Measurements from ENCODE around the gene CERK.

DNA sequence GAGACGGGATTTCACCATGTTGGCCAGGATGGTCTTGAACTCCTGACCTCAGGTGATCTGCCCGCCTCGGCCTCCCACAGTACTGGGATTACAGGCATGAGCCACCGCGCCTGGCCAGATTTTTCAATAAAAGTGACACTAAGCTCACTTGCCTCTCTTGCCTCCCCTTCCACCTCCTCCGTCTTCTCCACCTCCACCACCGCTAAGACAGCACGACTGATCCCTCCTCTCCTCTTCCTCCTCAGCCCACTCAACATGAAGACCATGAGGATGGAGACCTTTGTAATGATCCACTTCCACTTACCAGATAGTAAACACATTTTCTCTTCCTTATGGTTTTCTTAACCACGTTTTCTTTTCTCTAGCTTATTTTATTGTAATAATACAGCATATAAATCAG is 14.2 kb downstream of the CERK start:
- no peak for TF ChIP-seq CBFB (CRISPR knock-in tag; IDR thresholded peaks at IDR 0.05)
- TF ChIP-seq, protein P1, sequence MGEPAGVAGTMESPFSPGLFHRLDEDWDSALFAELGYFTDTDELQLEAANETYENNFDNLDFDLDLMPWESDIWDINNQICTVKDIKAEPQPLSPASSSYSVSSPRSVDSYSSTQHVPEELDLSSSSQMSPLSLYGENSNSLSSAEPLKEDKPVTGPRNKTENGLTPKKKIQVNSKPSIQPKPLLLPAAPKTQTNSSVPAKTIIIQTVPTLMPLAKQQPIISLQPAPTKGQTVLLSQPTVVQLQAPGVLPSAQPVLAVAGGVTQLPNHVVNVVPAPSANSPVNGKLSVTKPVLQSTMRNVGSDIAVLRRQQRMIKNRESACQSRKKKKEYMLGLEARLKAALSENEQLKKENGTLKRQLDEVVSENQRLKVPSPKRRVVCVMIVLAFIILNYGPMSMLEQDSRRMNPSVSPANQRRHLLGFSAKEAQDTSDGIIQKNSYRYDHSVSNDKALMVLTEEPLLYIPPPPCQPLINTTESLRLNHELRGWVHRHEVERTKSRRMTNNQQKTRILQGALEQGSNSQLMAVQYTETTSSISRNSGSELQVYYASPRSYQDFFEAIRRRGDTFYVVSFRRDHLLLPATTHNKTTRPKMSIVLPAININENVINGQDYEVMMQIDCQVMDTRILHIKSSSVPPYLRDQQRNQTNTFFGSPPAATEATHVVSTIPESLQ (CRISPR knock-in tag; conservative IDR thresholded peaks at IDR 0.05): no peak
- no peak for TF ChIP-seq TBP (CRISPR knock-in tag; IDR thresholded peaks at IDR 0.05)
- no peak for TF ChIP-seq ATF1 (CRISPR knock-in tag; IDR thresholded peaks at IDR 0.05)
- no peak for TF ChIP-seq PAX8 (CRISPR knock-in tag; IDR thresholded peaks at IDR 0.05; ENCODE audit: borderline replicate concordance)
- TF ChIP-seq PLRG1 (conservative IDR thresholded peaks at IDR 0.05): no peak
- no peak for TF ChIP-seq ZFX (CRISPR knock-in tag; IDR thresholded peaks at IDR 0.05; ENCODE audit: low read depth)
- TF ChIP-seq, protein P2, sequence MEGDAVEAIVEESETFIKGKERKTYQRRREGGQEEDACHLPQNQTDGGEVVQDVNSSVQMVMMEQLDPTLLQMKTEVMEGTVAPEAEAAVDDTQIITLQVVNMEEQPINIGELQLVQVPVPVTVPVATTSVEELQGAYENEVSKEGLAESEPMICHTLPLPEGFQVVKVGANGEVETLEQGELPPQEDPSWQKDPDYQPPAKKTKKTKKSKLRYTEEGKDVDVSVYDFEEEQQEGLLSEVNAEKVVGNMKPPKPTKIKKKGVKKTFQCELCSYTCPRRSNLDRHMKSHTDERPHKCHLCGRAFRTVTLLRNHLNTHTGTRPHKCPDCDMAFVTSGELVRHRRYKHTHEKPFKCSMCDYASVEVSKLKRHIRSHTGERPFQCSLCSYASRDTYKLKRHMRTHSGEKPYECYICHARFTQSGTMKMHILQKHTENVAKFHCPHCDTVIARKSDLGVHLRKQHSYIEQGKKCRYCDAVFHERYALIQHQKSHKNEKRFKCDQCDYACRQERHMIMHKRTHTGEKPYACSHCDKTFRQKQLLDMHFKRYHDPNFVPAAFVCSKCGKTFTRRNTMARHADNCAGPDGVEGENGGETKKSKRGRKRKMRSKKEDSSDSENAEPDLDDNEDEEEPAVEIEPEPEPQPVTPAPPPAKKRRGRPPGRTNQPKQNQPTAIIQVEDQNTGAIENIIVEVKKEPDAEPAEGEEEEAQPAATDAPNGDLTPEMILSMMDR (CRISPR knock-in tag; IDR thresholded peaks at IDR 0.05): no peak
- no peak for TF ChIP-seq POLR2AphosphoS5 (IDR thresholded peaks at IDR 0.05; ENCODE audit: low read depth, low read length)
- TF ChIP-seq POLR2A (IDR thresholded peaks at IDR 0.05; ENCODE audit: insufficient read depth in 1 of 2, low read depth in 2 of 2, low read length in 2 of 2): no peak
- no peak for TF ChIP-seq CREB1 (IDR thresholded peaks at IDR 0.05)
- no peak for TF ChIP-seq CREB1 (CRISPR knock-in tag; IDR thresholded peaks at IDR 0.05)

Data from HepG2 (cell line).